CD4-positive, alpha-beta T cell treated with Interleukin-10 for 1 hour (primary cell): ENCODE data around the gene C19orf12.
"Not testable (repeated sequence)": the region's sequence is repeated elsewhere in the genome, so short reads cannot be mapped to it uniquely, and the experiment has no call there.

Experiments used
- DNase-seq: peaks from one replicate; pipeline ENCODE4 v3.0.0-alpha.2; 2020

Gene C19orf12

DNA sequence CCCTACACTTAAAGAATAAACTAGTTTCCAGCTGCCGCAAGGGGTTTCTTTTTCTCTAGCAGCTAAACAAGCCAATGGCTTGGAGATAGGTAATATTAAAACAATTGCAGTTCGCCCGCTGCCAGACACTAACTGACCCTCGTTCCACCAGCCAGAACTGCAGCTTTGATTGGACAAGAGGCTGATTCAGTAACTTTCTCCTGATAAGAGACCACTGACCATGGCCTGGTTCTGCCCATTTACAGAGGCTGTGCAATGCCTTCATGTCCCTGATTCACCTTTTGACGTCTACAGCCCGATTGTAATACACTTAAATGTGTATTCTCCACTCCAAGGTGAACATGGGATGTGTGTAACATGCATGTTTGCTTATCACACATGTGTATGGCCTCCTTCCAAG, 12.8 kb upstream of the C19orf12 start:
- no peak for DNase-seq

DNA sequence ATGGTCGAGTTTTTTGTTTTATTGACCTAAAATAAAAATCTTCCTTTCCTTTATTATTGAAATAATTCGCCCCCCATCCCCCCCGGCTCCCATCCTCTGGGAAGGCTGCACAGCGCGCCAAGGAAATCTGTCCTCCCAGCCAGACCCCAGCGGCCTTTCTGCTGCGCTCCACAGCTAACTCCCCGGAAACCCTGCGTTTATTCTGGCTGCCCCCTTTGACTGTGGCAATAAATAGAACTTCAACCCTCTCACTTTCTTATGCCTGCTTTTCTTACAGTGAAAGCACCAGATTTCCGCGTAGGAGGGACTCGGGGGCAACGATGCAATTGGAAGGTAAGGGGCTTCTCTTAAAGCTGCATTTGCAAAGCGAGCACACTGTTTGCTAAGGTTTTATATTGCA, 9.7 kb upstream of the C19orf12 start:
- DNase-seq = no peak

DNA sequence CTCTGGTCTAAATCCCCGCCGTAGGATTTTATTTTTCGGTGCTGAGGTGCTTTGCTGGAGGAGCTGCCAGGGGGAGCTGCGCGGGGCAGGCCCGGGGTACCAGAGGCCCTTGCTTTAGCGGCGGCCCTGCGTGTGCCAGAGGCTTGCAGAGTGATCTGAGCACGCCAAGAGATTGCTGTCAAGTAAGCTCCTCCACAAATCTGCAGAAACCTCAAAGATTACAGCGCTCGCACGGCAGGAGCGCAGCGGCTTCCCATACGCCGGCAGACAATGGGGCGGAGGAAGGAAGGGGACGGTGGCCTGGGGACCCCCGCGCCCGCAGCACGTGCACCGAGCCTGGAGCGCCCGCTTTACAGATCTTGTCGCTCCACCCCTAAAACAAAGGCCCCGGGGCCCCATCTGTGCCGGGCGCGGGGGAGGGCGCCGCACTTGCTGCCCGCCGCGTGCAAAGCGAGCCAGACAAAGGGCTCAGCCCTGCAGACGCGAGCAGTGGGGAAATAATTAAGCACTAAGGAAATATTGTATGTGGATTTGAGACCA, 9.1 kb upstream of the C19orf12 start:
- no peak for DNase-seq

DNA sequence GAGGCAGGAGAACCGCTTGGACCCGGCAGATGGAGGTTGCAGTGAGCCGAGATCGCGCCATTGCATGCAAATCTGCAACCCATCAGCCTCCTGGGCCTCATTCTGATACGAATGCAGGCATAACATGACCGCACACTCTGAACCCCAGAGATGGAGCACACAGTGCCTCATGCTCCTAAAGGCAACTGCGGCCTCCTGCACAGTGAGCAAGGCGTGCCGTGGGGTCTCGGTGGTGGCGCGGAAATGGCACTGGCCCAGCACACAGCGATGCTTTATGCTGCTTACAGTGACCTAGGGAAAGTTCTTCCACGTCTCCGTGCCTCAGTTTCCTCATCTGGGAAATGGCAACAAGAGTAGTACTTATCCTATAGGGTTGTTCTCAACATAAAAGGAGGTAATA, 2.0 kb upstream of the C19orf12 start:
- DNase-seq = no peak

DNA sequence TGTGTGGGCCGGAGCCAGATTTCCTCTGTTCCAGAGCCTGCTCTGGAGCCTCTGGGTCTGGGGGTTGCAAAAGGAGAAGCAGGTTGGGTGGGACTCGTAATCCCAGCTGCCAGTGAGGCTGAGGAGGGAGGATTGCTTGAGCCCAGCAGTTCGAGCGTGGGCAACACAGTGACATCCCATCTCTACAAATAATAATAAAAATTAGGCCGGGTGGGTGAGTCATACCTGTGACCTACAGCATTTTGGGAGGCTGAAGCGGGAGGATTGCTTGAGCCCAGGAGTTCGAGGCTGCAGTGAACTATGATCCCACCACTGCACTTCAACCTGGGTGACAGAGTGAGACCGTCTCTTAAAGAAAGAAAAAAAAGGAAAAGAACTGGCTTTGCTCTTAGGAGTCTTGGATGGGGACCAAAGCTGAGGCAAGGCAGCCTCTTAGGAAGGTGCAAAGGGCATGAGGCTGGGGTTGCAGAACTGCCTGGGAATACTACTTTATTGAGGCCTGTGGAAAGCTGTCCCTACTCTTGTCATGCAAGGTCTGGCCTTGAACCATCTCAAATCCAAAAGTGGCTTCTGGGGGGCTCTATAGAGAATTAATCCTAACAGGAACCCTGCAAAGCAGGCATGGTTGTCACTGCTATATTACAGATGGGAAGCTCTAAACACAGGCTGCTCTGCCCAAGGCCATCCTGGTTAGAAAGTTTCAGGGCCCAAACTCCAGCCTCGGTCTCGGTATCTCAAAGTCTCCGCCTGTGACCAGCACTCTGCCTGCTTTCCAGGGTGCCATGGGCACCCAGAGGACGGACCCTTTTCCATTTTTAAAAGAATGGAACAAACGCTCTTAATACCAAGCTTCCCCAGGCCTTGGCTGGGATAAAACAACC, 880 bp upstream of the C19orf12 start:
- DNase-seq = no peak

DNA sequence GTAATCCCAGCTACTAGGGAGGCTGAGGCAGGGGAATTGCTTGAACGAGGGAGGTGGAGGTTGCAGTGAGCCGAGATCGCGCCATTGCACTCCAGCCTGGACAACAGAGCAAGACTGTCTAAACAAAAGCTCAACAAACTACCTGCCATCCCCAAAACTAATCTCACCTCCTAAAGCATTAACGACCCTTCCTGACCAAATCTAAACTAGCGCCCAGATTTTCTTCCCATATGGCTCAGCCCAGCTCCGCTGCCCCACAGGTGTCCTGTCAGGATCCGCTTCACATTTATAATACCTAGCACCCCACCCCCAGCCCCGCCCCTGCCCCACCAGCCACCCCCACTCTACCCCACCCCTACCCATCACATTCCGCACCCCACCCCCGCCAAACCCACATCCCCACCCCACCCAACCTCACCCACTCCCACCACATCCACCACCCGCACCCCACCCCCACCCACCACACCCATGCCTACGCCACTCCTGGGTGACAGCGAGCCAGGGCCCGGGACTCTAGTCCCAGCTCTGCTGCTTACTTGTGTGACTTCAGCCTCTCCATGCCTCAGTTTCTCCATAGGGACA, 599 bp downstream of the C19orf12 start:
- DNase-seq = peak; percentile 74

DNA sequence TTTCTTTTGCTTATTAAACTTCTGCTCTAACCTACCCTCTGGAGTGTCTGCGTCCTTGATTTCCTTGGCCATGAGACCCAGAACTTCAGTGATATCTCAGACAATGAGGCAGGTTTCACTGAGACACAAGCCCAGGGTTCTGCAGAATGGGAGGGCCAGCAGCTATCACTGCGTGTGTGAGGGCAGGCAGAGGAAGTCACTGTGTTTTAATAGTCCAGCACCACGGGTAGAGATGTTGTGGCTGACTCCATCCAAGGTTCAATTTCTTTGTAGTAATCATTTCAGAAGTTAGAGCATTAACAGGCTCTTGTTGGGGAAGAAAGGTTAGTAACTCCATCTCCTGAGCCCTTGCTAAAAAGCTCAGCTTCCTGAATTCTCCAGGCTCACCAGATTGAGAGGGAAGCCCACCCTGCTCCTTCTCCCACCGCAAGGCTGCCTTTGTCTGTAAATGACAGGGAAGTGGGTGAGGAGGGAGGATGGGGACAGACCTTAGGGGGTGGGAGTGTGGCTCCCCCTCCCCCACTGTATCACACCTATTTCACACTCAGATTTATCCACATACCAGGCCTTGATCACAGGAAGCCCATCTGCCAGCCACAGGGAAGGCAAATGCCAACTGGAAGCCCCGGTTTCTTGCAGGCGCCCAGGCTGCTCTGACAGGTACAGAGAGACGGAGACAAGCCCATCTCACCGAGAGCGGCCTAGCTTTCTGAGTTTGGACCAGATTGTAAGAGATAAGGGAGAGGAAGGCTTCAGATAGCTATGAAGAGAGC, 2.1 kb downstream of the C19orf12 start:
- no peak for DNase-seq

DNA sequence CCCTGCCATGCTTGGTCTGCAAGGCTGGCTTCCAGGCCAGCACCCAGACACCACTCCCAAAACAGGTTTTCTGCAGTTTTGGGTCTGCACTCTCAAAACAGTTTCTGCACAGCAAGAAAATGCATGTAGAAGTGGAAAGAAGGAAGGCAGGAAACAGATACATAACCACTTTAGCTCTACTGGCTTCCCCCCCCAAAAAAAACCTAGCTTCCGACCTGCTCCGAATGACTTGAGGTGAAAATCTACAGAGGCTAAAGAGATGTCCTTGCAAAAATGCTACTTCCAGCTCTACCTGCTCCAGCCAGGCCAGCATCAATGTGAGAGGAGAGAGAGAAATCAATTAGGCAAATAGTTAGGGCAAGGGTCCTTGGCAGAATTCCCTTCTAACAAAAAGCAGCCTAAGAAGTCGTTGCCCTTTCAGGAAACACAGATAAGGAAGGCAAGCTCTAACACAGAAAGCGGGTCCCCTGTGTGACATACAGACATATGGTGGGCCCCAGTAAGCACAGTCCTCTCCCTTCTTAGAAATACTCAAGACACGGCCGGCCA, 3.4 kb downstream of the C19orf12 start:
- no peak for DNase-seq

DNA sequence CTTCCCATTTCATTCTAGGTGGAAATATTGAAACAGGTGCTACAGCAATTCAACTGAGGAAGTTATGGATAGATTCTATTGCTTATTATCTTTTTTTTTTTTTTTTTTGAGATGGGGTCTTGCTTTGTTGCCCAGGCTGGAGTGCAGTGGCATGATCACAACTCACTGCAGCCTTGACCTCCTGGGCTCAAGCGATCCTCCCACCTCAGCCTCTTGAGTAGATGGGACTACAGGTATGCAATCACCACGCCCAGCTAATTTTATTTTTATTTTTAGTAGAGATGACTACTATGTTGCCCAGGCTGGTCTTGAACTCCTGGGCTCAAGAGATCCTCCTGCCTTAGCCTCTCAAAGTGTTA, 5.6 kb downstream of the C19orf12 start:
- not testable (repeated sequence) for DNase-seq

DNA sequence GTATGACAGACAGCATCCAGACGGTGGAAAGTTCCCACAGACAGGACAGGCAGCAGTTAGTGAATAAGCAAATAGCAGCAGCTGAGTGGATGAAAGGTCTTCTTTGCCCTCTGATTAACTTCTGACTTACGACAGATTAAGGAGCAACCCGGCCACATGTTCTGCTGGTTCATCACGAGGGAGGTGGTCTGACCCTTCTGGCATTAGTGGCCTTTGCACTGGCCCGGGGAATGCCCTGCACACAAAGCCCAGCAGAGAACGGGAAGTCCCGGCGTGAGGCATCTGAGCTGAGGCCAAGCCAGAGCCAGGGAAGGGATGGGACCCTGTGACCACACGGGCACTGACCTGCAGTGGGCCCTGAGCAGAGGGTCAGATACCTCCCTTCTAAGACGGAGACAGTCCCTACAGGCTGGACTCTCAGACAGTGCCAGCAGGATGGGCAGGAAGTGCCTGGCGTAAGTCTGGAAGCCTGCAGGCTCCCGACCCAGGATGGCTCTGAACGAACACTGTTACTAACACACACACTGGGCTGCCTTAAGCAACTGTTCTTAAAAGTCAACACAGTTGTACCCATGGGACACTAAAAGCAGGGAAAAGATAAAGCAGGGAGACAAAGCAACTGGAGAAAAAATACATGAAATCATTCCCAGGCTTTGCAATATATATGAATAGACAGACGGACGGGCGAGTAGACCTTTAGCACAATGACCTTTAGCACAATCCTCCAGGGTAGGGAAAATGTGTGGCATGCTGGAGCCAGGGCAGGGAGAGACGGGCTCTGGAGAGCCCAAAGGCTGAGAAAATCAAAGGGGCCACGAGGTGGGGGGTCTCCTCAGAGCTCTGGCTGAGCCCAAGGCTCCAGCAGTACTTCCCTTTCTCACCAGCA, 6.3 kb downstream of the C19orf12 start:
- DNase-seq = no peak

DNA sequence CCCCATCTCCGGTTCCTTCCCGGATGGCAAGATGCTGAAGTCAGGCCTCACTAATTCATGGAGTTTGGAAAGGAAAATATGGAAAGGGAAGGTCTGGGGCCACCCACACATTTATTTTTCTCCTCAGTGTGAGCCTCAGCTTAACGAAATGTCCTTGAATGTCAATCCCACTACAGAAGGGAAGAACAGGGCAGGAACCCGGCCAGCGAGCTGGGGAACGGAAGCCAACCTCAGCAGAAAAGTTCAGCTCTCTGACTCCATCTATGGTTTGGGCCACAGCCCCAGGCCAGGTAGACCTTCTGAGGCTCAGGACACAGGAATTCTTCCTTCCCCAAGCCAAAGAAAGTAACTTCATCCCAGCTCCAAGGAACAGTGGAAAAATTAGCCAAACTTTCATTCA, 8.4 kb downstream of the C19orf12 start:
- no peak for DNase-seq

DNA sequence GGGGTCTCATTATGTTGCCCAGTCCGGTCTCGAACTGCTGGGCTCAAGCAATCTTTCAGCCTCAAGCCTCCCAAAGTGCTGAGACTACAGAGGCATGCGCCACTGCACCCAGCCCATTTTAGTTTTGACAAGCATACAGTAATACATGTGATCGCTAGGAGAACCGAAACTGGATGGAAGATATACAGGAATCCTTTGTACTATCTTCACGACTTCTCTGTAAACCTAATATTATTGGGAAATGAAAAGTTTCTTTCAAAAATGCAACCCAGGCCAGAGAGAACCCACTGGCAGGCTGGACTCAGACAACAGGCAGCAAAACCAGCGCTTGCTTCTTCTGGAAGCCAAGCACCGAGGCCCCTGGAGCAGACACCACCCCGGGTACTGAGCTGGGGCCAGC, 9.4 kb downstream of the C19orf12 start:
- DNase-seq = no peak

DNA sequence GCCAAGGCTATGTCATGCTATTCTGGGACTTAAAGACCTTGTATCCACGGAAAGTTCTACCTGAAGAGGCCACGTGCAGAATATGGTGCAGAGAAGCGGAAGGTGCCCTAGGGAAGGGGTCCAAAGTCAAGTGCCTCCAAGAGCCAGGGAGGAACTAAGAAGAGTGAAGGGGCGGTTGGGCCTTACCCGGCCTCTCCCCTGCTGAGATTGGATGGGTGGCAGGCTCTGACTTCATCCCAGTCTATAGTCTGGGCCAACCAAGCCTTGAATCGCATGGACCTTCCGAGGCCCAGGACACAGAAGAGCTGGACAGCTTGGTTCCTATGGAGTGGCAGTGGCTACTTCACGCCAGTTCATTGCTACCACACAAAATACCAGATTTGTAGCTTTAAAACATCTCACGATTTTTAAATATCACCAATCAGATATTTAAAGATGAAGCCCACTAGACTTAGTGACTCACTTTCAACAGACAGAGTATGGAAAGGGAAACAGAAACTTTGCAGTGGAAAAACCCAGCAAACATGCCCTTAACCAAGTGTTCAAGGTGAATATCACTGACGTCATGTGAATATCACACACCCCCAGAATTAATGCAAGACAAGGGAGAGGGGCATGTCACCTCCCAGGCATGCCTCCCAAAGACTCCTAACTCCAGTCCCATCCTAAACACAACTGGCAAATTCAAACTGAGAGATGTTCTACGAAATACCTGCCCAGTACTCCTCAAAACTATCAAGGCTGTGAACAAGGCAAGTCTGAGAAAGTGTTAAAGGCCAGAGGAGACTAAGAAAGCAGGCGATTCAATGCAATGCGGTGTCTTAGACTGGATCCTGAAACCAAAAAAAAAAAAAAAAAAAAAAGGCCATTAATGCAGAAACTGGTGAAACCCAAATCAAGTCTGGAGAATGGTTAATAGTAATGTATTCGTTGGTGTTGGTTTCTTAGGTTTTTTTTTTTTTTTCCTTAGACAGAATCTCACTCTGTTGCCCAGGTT, 10.2 kb downstream of the C19orf12 start:
- peak; percentile 32 for DNase-seq

DNA sequence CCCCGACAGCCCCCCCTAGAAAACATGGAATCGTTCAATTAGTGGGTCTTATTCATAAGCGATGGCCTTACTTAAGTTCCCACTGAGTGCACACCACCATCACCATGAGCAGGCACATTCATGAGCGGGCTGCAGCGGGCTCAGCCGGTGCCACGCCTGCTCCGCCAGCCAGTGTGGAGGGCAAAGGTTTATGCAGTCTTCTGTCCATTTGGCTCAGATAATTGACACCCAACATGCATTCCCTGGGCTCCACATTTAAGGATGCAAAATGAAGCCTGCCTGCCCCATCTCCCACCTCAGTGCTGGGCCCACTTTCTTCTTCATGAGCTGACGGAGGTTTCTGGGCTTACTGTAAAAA, 12.1 kb downstream of the C19orf12 start:
- no peak for DNase-seq

DNA sequence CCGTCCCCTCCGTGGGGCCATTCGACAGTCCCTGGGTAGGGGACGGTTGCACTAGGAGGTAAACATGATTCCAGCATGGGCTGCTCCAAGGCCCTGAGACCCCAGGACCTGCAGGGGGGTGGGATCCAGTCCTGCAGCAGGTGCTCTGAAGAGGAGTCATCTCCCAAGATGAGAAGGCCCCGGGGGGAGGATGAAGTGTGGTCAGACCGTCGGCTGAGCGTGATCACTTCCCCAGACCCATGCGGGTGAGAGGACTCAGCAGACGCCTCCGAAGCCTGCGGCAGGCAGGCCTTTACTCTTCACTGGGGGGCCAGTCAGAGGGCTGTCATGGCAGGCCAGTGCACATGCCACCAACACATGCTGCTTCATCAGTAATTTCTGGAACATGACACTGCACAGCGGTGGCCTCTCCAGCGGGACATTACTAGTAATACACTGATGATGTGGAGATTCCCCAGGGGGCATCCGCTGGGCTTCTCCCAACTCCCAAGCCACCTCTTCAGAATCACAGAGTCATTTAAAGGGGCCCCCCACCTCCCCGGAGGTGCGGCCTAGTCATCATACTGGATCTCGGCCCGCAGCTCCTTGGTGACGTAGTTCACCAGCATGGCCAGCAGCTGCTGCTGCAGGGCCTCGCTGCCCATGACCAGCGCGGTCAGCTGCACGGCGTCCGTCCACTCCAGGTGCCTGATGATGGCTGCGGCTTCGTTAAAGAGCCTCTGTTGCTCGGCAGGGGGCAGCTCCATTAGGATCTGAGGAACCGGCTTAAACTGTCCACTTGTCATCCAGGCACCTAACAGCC, 12.7 kb downstream of the C19orf12 start:
- DNase-seq = no peak

DNA sequence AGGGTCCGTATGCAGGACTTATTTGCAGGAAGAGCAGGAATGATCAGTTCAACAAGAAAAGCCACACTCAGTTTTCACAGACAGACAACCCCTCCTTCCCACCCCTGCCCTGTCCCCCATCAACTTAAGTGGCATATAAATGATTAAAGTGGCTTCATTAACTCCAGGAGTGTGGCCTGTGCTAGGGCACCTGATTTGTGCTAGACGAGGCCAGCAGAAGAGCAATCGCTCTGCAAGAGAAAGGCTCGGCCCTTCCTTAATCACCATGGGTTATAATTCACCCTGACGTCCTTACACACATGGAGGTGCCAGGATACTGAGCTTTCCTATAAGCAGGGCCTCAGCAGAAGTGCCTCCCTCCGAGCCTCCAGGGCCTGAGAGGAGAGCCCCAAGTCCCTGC, 14.6 kb downstream of the C19orf12 start:
- no peak for DNase-seq

DNA sequence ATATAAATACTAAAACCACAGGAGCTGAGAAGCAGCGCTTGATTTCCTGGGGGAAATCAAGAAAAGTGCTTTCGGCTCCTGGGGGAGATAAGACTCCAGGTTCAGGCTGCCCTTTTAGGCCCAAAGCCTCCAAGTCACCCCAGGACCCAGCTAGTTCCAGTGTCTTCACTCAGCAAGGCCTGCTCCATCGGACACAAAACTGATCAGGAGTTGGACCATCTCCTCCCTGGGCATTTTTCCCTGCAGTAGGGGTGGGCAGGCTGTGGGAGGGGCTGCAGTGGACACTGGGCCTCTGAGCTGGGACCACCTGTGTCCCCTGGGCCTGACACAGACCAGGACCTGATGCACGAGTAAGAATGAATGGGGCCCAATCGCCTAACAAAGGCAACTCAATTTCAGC, 15.2 kb downstream of the C19orf12 start:
- no peak for DNase-seq

DNA sequence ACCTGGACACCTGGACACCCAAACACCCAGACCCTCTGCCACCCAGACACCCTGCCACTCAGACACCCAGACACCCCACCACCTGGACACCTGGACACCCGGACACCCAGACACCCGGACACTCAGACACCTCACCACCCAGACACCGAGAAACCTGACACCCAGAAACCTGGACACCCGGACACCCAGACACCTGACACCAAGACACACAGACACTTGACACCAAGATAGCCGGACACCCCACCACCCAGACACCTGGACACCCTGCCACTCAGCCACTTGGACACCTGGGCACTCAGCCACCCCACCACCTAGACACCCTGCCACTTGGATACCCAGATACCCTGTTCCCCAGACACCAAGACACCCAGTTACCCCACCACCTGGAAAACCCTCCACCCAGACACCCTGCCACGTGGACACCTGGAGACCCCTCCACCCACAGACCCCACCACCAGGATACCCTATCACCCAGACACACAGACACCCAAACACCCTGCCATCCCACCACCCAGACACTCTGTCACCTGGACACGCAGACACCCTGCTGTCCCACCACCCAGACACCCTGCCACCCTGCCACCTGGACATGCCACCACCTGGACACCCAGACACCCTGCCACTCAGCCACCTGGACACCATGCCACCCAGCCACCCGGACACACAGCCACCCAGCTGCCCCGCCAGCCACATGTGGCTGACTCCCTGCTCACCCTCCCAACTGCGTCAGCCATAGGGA, 17.4 kb downstream of the C19orf12 start:
- DNase-seq = no peak

DNA sequence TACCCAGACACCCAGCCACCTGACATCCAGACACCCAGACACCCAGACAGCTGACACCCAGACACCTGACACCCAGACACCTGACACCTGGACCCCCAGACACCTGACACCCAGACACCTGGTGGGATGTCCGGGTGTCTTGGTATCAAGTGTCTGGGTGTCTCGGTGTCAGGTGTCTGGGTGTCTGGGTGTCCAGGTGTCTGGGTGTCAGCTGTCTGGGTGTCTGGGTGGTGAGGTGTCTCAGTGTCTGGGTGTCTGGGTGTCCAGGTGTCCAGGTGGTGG, 18.6 kb downstream of the C19orf12 start:
- no peak for DNase-seq
